Mucosa of stomach (tissue), 1 donor: ENCODE data around the gene RAB12.

ENCODE experiments used
- H3K27me3 ChIP-seq: one replicate; pipeline ENCODE4 v1.7.0; 2013; ENCODE audit warnings: mild to moderate bottlenecking, low read length; ENCODE audit not compliant: control insufficient read depth, insufficient read depth
- H3K36me3 ChIP-seq: one replicate; pipeline ENCODE4 v1.7.0; 2013; ENCODE audit warnings: low read length; ENCODE audit not compliant: control insufficient read depth, insufficient read depth
- H3K4me1 ChIP-seq: one replicate; pipeline ENCODE4 v1.7.0; 2013; ENCODE audit warnings: mild to moderate bottlenecking, low read length; ENCODE audit not compliant: control insufficient read depth, insufficient read depth
- H3K4me3 ChIP-seq: one replicate; pipeline ENCODE4 v1.7.0; 2013; ENCODE audit warnings: low read length
- H3K9ac ChIP-seq: one replicate; pipeline ENCODE4 v1.7.0; 2013; ENCODE audit warnings: mild to moderate bottlenecking, low read length, moderate library complexity
- H3K9me3 ChIP-seq: one replicate; pipeline ENCODE4 v1.7.0; 2013; ENCODE audit warnings: mild to moderate bottlenecking, low read length, moderate library complexity; ENCODE audit not compliant: control insufficient read depth
- donor health status: Pancreatic carcinoma.

The RAB12 gene

DNA sequence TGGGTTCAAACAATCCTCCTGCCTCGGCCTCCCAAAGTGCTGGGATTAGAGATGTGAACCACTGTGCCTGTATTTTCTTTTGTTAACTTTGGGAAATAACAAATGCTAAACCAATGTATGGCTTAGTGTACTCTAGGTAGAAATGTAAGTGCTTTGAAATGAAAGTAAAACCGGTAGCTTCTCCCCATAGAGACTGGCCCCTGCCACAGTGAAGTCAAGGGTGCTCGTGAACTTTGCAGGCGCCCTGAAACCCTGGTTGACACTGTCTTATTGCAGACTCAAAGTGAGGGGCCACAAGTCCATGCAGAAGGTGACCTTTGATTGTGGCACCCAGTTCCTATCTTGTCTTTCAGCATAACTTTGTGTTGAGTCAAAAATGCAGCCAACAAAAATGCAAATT, 72.0 kb downstream of the RAB12 start:
- Histone ChIP-seq H3K9ac (no peak overlapping the region), H3K27me3 (no peaks in the 10 kb centered on the region), H3K36me3 (no peaks in the 10 kb centered on the region), H3K9me3 (no peaks in the 10 kb centered on the region), H3K4me3 (no peak overlapping the region), H3K4me1 (no peaks in the 10 kb centered on the region)

DNA sequence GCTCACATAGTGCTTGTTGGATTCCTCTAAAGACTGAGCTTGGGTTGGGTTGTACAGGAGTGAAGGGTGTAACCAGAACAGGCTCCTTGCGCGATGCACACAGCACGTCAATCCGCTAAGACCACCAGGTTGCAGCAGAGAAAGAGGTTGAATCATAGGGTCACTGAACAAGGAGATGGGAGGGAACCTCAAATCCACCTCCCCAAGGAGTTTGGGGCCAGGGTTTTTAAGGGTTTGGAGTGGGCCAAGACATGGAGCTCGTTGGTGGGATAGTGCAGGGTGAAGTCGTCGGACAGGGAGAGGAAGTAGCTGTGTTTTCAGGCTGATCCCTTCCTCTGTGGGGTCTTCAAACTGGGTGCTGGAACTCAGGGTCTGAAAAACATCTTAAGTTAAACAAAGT, 75.3 kb downstream of the RAB12 start:
- Histone ChIP-seq H3K27me3 (no peaks in the 10 kb centered on the region), H3K4me1 (no peaks in the 10 kb centered on the region), H3K36me3 (no peaks in the 10 kb centered on the region), H3K9me3 (no peaks in the 10 kb centered on the region), H3K4me3 (no peak overlapping the region), H3K9ac (no peak overlapping the region)

DNA sequence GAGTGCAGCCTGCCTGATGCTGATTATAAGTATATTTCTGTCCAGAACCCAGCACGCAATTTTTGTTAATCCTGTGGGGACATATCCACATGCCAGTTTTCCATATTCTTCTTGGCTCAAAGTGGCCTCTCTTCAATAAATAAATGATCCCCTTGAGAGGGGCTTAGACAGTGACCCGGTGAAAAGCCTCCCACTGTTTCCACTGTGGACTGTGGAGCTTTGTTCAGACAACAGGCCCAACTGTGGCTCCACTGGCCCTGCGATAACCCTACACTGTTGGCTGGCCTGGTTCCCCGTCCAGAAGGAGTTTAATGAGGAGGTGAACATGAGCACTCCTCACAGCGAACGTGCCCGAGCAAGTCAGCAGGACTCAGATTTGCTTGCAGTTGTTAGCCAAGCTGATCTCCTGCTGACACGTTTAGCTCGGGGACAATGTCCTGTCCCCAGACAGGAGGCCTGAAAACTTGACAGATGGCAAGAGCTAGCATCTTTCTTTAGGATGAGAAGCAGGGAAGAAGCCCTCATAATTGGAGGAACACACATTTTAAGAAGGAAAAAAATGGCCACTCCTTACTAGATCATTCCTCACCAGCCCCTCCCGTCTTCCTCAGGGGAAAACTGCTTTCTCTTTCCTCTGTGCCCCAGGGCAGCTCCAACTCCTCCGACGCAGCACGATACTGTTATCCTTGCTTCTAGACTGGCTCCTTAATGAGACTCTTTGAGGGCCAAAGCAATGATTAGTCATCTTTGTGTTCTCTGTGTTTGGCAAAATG, 76.1 kb downstream of the RAB12 start:
- no peaks in the 10 kb centered on the region for H3K36me3 ChIP-seq
- H3K9ac ChIP-seq = no peak overlapping the region
- H3K4me3 ChIP-seq = no peak overlapping the region
- H3K9me3 ChIP-seq = no peaks in the 10 kb centered on the region
- no peaks in the 10 kb centered on the region for H3K4me1 ChIP-seq
- no peaks in the 10 kb centered on the region for H3K27me3 ChIP-seq

DNA sequence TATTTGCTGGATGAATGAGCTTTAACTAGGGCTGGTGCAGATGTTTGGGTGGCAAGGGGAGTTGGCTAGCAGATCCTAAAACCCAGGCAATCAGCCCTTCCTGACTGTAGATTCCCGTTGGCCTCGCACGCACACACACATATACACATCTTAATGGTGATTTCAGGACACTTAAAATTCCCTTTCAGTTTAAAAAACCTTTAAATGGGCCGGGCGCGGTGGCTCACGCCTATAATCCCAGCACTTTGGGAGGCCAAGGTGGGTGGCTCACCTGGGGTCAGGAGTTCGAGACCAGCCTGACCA, 76.6 kb downstream of the RAB12 start:
- Histone ChIP-seq H3K4me3 (no peak overlapping the region), H3K4me1 (no peaks in the 10 kb centered on the region), H3K36me3 (no peaks in the 10 kb centered on the region), H3K9ac (no peak overlapping the region), H3K9me3 (no peaks in the 10 kb centered on the region), H3K27me3 (no peaks in the 10 kb centered on the region)

DNA sequence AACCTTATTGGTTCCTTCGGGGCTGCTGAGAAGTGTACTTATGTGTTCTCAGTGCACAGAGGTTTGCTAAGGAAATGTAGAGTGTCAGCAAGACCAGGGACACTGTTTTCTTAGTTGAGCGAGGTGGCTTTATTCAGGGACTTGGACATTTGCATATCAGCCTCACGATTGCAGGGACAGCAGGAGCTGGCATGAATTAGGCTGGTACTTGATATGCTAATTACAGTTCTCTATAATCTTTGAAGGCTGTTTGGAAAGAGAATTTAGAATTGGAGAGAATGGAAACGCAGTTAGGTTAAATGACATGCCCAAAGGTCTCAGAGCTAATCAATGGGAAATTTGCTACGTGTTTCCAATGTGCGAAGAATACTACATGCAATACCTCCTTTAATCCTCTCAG, 77.4 kb downstream of the RAB12 start:
- no peaks in the 10 kb centered on the region for H3K9me3 ChIP-seq
- no peaks in the 10 kb centered on the region for H3K27me3 ChIP-seq
- H3K4me1 ChIP-seq = no peaks in the 10 kb centered on the region
- H3K36me3 ChIP-seq = no peaks in the 10 kb centered on the region
- H3K9ac ChIP-seq = no peak overlapping the region
- H3K4me3 ChIP-seq = no peak overlapping the region

DNA sequence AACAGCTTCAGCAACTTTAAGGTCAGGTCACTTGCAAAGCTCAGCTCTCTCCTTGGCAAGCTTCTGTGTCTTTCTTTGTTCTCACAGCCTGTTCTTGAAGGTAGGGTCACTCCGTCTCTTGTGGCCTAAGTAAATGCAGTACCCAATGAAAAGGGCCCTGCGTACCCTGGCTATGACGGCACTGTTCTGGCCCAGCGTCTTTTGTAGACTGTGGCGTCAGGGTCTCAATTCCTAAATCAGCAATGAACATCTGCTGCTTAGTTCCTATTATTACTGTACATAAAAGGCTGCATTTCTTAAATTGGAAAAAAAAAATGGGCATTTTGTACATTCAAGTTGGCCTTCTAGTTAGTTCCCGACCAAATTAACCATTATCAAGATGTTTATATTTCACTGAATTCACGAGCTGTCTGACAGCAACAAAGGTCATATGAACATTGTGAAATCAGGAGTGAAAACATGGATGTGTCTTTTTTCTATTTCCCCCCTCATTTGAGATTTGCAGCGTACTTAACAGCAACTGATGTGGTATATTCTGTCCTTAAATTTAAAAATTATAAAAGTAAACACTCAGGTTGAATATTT, 79.1 kb downstream of the RAB12 start:
- no peaks in the 10 kb centered on the region for H3K9me3 ChIP-seq
- H3K4me3 ChIP-seq = no peak overlapping the region
- no peak overlapping the region for H3K9ac ChIP-seq
- no peaks in the 10 kb centered on the region for H3K27me3 ChIP-seq
- H3K36me3 ChIP-seq = no peaks in the 10 kb centered on the region
- H3K4me1 ChIP-seq = no peaks in the 10 kb centered on the region

DNA sequence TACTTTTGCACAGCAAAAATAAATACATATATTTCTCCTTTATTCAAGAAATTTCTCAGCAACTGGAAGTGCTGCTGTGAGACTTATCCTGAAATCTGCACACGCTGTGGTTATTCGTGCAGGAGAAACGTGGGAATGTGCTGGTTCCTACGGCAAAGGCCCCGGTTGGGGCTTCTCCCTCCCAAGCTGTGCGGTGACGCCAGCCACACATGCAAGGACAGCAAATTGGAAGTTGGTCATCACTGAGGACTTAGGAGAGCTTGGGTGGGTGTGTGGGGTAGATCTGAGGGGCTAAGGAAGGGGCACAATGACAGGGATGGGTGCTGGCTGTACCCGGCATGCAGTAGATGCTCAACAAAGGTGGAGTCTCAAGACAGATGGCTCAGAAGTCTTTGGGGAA, 79.6 kb downstream of the RAB12 start:
- Histone ChIP-seq H3K9me3 (no peaks in the 10 kb centered on the region), H3K4me3 (no peak overlapping the region), H3K27me3 (no peaks in the 10 kb centered on the region), H3K9ac (no peak overlapping the region), H3K36me3 (no peaks in the 10 kb centered on the region), H3K4me1 (no peaks in the 10 kb centered on the region)
